ENCODE data around the gene GCHFR.
A peak's percentile ranks its signal among the peaks of the same experiment; 100 is the strongest.

GRCh38 chr15:40807028-40807887, 43.4 kb downstream of the GCHFR start, which contains the start of the genes DNAJC17 and ZFYVE19:
- peak; percentile 76 for TF ChIP-seq POLR2A (IDR thresholded peaks at IDR 0.05; ENCODE audit: extremely low read depth, insufficient read length)
- TF ChIP-seq, protein P1, sequence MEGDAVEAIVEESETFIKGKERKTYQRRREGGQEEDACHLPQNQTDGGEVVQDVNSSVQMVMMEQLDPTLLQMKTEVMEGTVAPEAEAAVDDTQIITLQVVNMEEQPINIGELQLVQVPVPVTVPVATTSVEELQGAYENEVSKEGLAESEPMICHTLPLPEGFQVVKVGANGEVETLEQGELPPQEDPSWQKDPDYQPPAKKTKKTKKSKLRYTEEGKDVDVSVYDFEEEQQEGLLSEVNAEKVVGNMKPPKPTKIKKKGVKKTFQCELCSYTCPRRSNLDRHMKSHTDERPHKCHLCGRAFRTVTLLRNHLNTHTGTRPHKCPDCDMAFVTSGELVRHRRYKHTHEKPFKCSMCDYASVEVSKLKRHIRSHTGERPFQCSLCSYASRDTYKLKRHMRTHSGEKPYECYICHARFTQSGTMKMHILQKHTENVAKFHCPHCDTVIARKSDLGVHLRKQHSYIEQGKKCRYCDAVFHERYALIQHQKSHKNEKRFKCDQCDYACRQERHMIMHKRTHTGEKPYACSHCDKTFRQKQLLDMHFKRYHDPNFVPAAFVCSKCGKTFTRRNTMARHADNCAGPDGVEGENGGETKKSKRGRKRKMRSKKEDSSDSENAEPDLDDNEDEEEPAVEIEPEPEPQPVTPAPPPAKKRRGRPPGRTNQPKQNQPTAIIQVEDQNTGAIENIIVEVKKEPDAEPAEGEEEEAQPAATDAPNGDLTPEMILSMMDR (IDR thresholded peaks at IDR 0.05; ENCODE audit: low read depth, low read length): no peak
- peak; percentile 87 for TF ChIP-seq MYC (IDR thresholded peaks at IDR 0.05; ENCODE audit: low read depth, low read length)
- TF ChIP-seq, protein P2, sequence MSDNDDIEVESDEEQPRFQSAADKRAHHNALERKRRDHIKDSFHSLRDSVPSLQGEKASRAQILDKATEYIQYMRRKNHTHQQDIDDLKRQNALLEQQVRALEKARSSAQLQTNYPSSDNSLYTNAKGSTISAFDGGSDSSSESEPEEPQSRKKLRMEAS (IDR thresholded peaks at IDR 0.05; ENCODE audit: low read depth, low read length): peak; percentile 48; the same call in 1 of the 2 replicates

All from NB4 (cell line).